Measurements from ENCODE around the gene ZNF878. TPM values are rescaled to one million over a fixed set of nuclear protein-coding genes. Genes with fewer than 3 reads are reported as not detected.
"Not testable (repeated sequence)": the region's sequence is repeated elsewhere in the genome, so short reads cannot be mapped to it uniquely, and the experiment has no call there.

ZNF878 gene
- total RNA-seq, 2 donors from 2014 or later = not detected

DNA sequence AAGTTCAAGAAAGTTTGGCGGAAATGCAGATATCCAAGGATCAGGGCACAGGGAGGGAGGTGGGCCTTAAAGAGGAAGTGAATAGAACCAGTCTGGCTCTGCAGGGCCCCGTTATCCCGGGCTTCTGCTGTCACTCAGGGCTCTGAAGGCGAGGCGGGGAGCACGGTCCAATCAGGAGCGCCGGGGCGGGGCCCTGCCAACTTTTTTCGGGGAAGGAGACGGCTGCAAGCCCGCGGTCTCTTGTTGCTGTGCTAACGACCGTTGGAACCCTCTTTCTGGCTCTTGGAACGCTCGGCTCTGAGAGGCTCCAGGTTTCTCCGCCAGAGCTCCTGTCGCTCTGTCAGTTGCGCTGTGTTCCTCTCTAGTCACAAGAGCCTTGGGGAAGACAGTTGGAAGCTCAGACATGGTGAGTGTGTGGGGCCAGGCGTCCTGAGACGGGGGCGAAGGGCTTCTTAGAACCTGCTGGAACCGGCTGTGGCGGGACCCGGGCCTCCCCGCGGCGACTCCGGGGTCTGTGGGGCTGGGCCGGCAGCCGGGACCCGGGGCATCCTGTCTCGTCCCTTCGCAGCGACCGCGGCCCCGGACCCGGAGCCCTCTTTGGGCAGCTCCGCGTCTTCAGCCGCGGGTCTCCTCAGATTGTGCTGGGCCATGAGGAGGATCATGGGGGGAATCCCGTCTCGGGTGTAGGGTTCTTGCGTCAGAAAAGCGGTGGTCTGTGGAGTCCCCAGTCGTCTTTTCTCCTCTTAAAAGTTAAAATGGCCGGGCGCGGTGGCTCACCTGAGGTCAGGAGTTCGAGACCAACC is 39.5 kb upstream of the ZNF878 start:
- Histone ChIP-seq H3K9me3 (no peaks in the 10 kb centered on the region), H3K27me3 (replicated peaks; ENCODE audit: insufficient read depth) (no peaks in the 10 kb centered on the region), H3K27ac (peak overlapping the region; percentile 57 to 66), H3K36me3 (no peaks in the 10 kb centered on the region), H3K4me3 (peak overlapping the region; percentile 41 to 43), H3K4me1 (replicated peaks) (no peaks in the 10 kb centered on the region)
- intact Hi-C loops (cut with DNase I) = no loop called here
- no peak for TF ChIP-seq POLR2A (IDR thresholded peaks at IDR 0.05)
- TF ChIP-seq POLR2AphosphoS5 (IDR thresholded peaks at IDR 0.05) = peak; percentile 76
- DNase-seq (ENCODE audit: low spot score) = peak; percentile 70
- WGBS = 1% methylated on average over 52 of the region's 53 CpGs

DNA sequence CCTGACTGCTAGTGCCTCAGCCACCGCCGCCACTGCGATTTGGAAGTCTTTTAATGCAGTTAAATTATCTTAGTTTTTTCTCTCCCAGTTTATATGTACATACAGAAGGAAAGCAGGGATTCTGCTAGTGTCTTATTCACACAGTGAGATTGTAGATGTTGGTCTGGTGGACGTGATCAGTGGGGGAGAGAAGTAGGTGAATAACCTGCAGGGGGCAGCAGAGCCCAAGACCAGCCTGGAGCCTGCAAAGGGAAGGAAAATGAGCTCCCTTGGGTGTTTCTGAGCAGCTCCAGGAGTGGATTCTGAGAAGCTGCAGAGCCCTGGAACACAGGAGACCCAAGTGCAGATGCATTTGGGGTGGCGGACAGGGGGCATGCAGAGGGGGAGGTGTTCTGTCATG is 38.0 kb upstream of the ZNF878 start:
- Histone ChIP-seq H3K4me3 (no peak overlapping the region), H3K36me3 (no peaks in the 10 kb centered on the region), H3K9me3 (no peaks in the 10 kb centered on the region), H3K27me3 (replicated peaks; ENCODE audit: insufficient read depth) (no peaks in the 10 kb centered on the region), H3K27ac (no peak overlapping the region), H3K4me1 (replicated peaks) (no peaks in the 10 kb centered on the region)
- intact Hi-C loops (cut with DNase I) = loop anchor here (2.0 kb wide), 1 partner anchor 50 kb away; the partner anchor contains the start of gene ZNF20
- WGBS = 55% methylated on average over 5 of the region's 5 CpGs
- TF ChIP-seq POLR2A (IDR thresholded peaks at IDR 0.05) = no peak
- TF ChIP-seq, protein P1, sequence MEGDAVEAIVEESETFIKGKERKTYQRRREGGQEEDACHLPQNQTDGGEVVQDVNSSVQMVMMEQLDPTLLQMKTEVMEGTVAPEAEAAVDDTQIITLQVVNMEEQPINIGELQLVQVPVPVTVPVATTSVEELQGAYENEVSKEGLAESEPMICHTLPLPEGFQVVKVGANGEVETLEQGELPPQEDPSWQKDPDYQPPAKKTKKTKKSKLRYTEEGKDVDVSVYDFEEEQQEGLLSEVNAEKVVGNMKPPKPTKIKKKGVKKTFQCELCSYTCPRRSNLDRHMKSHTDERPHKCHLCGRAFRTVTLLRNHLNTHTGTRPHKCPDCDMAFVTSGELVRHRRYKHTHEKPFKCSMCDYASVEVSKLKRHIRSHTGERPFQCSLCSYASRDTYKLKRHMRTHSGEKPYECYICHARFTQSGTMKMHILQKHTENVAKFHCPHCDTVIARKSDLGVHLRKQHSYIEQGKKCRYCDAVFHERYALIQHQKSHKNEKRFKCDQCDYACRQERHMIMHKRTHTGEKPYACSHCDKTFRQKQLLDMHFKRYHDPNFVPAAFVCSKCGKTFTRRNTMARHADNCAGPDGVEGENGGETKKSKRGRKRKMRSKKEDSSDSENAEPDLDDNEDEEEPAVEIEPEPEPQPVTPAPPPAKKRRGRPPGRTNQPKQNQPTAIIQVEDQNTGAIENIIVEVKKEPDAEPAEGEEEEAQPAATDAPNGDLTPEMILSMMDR (IDR thresholded peaks at IDR 0.05) = peak in 3 of 4 experiments; percentile 39 to 60 (median 55)
- DNase-seq (ENCODE audit: low spot score) = peak; percentile 35

DNA sequence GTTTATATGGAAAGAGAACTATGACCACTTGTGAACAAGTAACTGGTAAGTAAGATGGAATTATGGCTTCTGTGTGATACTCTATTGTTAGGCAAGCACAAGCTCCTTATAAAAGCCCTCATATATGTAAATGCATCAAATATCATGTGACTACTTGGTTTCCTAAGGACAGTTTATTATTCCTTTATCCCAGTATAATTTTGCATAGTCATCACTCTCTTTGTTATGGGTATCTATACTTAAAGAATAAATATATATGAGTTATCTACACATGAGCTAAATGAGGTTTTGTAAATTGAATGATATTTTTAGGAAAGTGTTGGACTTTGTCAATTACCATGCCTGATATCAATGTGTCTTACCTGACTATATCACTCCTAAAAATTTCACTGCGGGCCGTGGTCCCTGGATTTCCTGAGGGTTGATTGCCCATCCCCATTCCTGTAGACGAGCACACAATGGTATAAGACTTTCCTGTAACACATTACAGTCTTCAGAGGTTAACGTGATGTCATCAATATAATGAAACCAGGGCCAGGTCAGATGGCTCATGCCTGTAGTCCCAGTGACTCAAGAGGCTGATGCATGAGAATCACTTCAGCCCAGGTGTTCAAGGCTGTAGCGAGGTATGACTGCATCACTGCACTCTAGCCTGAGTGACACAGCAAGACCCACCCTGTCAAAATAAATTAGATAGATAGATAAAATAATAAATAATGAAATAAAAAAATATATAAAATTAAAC is 32.5 kb upstream of the ZNF878 start:
- H3K36me3 ChIP-seq = no peaks in the 10 kb centered on the region
- WGBS = 90% methylated on average over 5 of the region's 5 CpGs
- H3K27ac ChIP-seq = no peak overlapping the region
- intact Hi-C loops (cut with DNase I) = no loop called here
- H3K4me3 ChIP-seq = no peak overlapping the region
- H3K4me1 ChIP-seq (replicated peaks) = no peaks in the 10 kb centered on the region
- no peaks in the 10 kb centered on the region for H3K27me3 ChIP-seq (replicated peaks; ENCODE audit: insufficient read depth)
- TF ChIP-seq POLR2AphosphoS5 (IDR thresholded peaks at IDR 0.05) (no peak), POLR2A (IDR thresholded peaks at IDR 0.05) (no peak)
- TF ChIP-seq, protein P1 (IDR thresholded peaks at IDR 0.05) = no peak
- H3K9me3 ChIP-seq = no peaks in the 10 kb centered on the region
- DNase-seq (ENCODE audit: low spot score) = no peak

DNA sequence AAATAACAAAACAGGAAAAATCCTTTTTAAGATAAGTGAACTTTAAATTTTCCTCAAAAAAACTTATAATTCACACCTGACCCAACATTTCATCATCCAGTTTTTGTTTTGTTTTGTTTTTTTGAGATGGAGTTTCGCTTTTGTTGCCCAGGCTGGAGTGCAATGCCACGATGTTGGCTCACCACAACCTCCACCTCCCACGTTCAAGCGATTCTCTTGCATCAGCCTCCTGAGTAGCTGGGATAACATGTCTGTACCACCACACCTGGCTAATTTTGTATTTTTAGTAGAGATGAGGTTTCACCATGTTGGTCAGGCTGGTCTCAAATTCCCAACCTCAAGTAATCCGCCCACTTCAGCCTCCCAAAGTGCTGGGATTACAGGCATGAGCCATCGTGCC is 30.6 kb upstream of the ZNF878 start:
- H3K36me3 ChIP-seq; H3K9me3 ChIP-seq; H3K27ac ChIP-seq; H3K27me3 ChIP-seq (replicated peaks; ENCODE audit: insufficient read depth); H3K4me1 ChIP-seq (replicated peaks); H3K4me3 ChIP-seq; DNase-seq (ENCODE audit: low spot score); intact Hi-C loops (cut with DNase I): not testable (repeated sequence)
- 93% methylated on average over 6 of the region's 6 CpGs for WGBS

DNA sequence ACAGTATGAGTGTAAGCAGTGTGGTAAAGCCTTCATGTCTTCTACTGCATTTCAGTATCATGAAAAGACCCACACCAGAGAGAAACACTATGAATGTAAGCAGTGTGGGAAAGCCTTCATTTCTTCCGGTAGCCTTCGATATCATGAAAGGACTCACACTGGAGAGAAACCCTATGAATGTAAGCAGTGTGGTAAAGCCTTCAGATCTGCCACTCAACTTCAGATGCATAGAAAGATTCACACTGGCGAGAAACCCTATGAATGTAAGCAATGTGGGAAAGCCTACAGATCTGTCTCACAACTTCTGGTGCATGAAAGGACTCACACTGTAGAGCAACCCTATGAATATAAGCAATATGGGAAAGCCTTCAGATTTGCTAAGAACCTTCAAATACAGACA is 24.6 kb upstream of the ZNF878 start:
- H3K4me1 ChIP-seq (replicated peaks) = no peaks in the 10 kb centered on the region
- DNase-seq (ENCODE audit: low spot score) = no peak
- H3K4me3 ChIP-seq = no peak overlapping the region
- peaks cover 15 to 24% of the 10 kb centered on the region in 2 donors for H3K36me3 ChIP-seq
- peaks cover 14% of the 10 kb centered on the region for H3K9me3 ChIP-seq
- no peak overlapping the region for H3K27ac ChIP-seq
- intact Hi-C loops (cut with DNase I) = no loop called here
- H3K27me3 ChIP-seq (replicated peaks; ENCODE audit: insufficient read depth) = no peaks in the 10 kb centered on the region
- 98% methylated on average over 3 of the region's 3 CpGs for WGBS
- no peak for TF ChIP-seq POLR2A (IDR thresholded peaks at IDR 0.05)
- TF ChIP-seq, protein P1 (IDR thresholded peaks at IDR 0.05) = no peak
- no peak for TF ChIP-seq POLR2AphosphoS5 (IDR thresholded peaks at IDR 0.05)

DNA sequence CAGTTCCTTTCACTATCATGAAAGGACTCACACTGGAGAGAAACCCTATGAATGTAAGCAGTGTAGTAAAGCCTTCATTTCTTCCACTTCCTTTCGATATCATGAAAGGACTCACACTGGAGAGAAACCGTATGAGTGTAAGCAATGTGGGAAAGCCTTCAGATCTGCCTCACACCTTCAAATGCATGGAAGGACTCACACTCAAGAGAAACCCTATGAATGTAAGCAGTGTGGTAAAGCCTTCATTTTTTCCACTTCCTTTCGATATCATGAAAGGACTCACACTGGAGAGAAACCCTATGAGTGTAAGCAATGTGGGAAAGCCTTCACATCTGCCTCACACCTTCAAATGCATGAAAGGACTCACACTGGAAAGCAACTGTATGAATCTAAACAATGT is 23.6 kb upstream of the ZNF878 start:
- H3K9me3 ChIP-seq = peaks cover 14% of the 10 kb centered on the region
- 95% methylated on average over 3 of the region's 3 CpGs for WGBS
- H3K27me3 ChIP-seq (replicated peaks; ENCODE audit: insufficient read depth); H3K4me1 ChIP-seq (replicated peaks); H3K27ac ChIP-seq; intact Hi-C loops (cut with DNase I); DNase-seq (ENCODE audit: low spot score); H3K4me3 ChIP-seq: not testable (repeated sequence)
- H3K36me3 ChIP-seq = peaks cover 15 to 24% of the 10 kb centered on the region in 2 donors
